Measurements from ENCODE around the gene NDUFAB1. TPM values are rescaled to one million over a fixed set of nuclear protein-coding genes. Genes with fewer than 3 reads are reported as not detected.

Gene NDUFAB1
- total and polyA plus RNA-seq, 2 of the 13 experiments (the other 11 are each of a cell fraction or from before 2014, with no cell fraction given), result 221 to 601 TPM

GRCh38 chr16:23539984-23540816 lies 55.9 kb downstream of the NDUFAB1 start (continued):
- TF ChIP-seq CTCF (CRISPR knock-in tag; IDR thresholded peaks at IDR 0.05) (peak; percentile 25), NFIC (IDR thresholded peaks at IDR 0.05; ENCODE audit: low read length) (peak; percentile 92), ZNF317 (CRISPR knock-in tag; IDR thresholded peaks at IDR 0.05) (peak; percentile 92), ZNF607 (CRISPR knock-in tag; IDR thresholded peaks at IDR 0.05; ENCODE audit: borderline replicate concordance) (peak; percentile 95; the same call in 1 of the 2 replicates), TSC22D2 (CRISPR knock-in tag; IDR thresholded peaks at IDR 0.05; ENCODE audit: borderline replicate concordance) (peak; percentile 31; the same call in 1 of the 2 replicates), MNT (IDR thresholded peaks at IDR 0.05) (peak; percentile 86), ZNF652 (CRISPR knock-in tag; IDR thresholded peaks at IDR 0.05; ENCODE audit: borderline replicate concordance, low read depth) (peak; percentile 59; the same call in 1 of the 2 replicates), ZSCAN9 (CRISPR knock-in tag; IDR thresholded peaks at IDR 0.05; ENCODE audit: borderline replicate concordance) (peak; percentile 99), ZFP36 (IDR thresholded peaks at IDR 0.05; ENCODE audit: borderline replicate concordance, low read depth, low read length, partially characterized antibody) (peak; percentile 67), POLR2G (IDR thresholded peaks at IDR 0.05; ENCODE audit: low read depth, low read length) (no peak; the same call in 1 of the 2 replicates), XRCC5 (optimal IDR thresholded peaks at IDR 0.05; ENCODE audit: low read length) (peak; percentile 52), SRY (CRISPR knock-in tag; IDR thresholded peaks at IDR 0.05) (no peak), HNRNPLL (IDR thresholded peaks at IDR 0.05; ENCODE audit: low read depth, low read length, poor library complexity, severe bottlenecking) (no peak), FOXA3 (CRISPR knock-in tag; IDR thresholded peaks at IDR 0.05) (peak; percentile 100), MEF2D (CRISPR knock-in tag; IDR thresholded peaks at IDR 0.05) (peak; percentile 95), DRAP1 (CRISPR knock-in tag; IDR thresholded peaks at IDR 0.05) (peak; percentile 77; the same call in 1 of the 2 replicates), ATF2 (CRISPR knock-in tag; IDR thresholded peaks at IDR 0.05) (peak; percentile 97), KAT8 (CRISPR knock-in tag; IDR thresholded peaks at IDR 0.05) (peak; percentile 91)

All from HepG2 (cell line).